ENCODE data around the gene EZR.

EZR gene

DNA sequence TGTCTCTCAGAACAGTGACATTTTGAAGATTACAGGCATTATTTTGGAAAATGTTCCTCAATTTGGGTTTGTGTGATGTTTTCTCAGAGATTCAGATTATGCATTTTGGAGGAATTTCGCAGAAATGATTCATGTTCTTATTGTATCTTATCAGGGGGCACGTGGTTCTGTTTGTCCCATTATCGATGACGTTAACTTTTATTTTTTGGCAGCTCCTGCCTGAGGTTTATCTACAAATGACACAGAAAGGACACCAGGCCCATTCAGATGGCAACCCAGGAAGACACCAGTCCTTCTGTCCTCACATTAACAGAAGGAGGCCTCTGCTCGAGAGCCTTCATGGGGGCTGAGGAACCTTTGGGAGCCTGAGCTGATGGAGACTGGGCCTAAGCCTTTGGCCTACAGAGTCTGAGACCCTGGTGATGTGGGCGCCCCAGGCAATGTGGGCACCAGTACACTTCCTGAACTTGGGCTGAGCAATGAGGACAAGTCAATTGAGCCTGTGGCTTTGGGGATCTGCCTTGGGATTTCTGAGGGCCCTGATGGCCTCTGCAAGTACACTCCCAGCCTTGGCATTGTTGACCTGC, 41.2 kb upstream of the EZR start:
- CTCF ChIA-PET = no interaction called here
- no peak for DNase-seq (ENCODE audit: extremely low spot score)
- POLR2A ChIA-PET = no interaction called here
- TF ChIP-seq CTCF (IDR thresholded peaks at IDR 0.05; ENCODE audit: control extremely low read depth, extremely low read depth, low read depth, missing control alignments) = no peak

GRCh38 chr6:158856261-158856660, 37.1 kb upstream of the EZR start:
- ChIA-PET CTCF (no interaction called here), POLR2A (no interaction called here)
- no peak for DNase-seq (ENCODE audit: extremely low spot score)
- TF ChIP-seq CTCF (IDR thresholded peaks at IDR 0.05; ENCODE audit: control extremely low read depth, extremely low read depth, low read depth, missing control alignments) = no peak

GRCh38 chr6:158854214-158855101, 35.3 kb upstream of the EZR start:
- DNase-seq (ENCODE audit: extremely low spot score) = no peak
- POLR2A ChIA-PET = interaction anchor here (0.9 kb wide), 1 partner anchor 15 kb away, joined by 5 read pairs; no protein-coding TSS in a partner anchor
- TF ChIP-seq CTCF (IDR thresholded peaks at IDR 0.05; ENCODE audit: control extremely low read depth, extremely low read depth, low read depth, missing control alignments) = no peak
- CTCF ChIA-PET = interaction anchor here (0.7 to 1.8 kb wide), 7 partner anchors 9 to 58 kb away, joined by 3 to 7 read pairs (median 4); no protein-coding TSS in a partner anchor

GRCh38 chr6:158853880-158854213, 34.7 kb upstream of the EZR start:
- ChIA-PET POLR2A (interaction anchor here (0.9 kb wide), 1 partner anchor 16 kb away, joined by 5 read pairs; no protein-coding TSS in a partner anchor), CTCF (interaction anchor here (0.7 to 1.8 kb wide), 7 partner anchors 10 to 58 kb away, joined by 3 to 7 read pairs (median 4); no protein-coding TSS in a partner anchor)
- no peak for TF ChIP-seq CTCF (IDR thresholded peaks at IDR 0.05; ENCODE audit: control extremely low read depth, extremely low read depth, low read depth, missing control alignments)
- DNase-seq (ENCODE audit: extremely low spot score) = no peak

GRCh38 chr6:158853072-158853879, 34.1 kb upstream of the EZR start:
- ChIA-PET POLR2A (interaction anchor here (0.9 kb wide), 1 partner anchor 17 kb away, joined by 5 read pairs; no protein-coding TSS in a partner anchor), CTCF (interaction anchor here (1.2 to 1.8 kb wide), 5 partner anchors 9 to 59 kb away, joined by 3 to 7 read pairs (median 4); no protein-coding TSS in a partner anchor)
- TF ChIP-seq CTCF (IDR thresholded peaks at IDR 0.05; ENCODE audit: control extremely low read depth, extremely low read depth, low read depth, missing control alignments) = no peak
- DNase-seq (ENCODE audit: extremely low spot score) = peak; percentile 83
